ENCODE data around the gene OR4K1. TPM values are rescaled to one million over a fixed set of nuclear protein-coding genes. Genes with fewer than 3 reads are reported as not detected.
"Not testable (repeated sequence)": the region's sequence is repeated elsewhere in the genome, so short reads cannot be mapped to it uniquely, and the experiment has no call there.

OR4K1 gene
- total RNA-seq, 5 donors from 2014 or later (not counting 1 experiment from before 2014, with no cell fraction given), result not detected

DNA sequence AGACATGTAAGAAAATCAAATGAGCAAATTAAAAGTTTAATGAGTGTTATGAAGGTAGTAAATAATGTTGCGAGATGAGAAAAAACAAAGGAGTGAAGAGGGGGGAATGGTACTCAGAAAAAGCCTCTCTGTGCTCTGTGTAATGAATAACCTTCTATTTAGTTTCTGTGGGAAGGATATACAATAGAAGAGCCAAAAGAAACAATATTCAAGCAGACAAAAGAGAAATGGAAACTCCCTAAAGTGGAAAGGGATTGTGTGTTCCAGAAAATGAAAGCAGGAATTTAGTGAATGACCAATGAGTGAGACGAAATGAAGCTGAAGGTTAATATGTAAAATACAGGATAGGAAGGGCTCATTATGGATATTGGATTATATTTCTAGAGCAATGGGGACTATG, 18.5 kb downstream of the OR4K1 start:
- Mint-ChIP-seq H3K27ac (no peak overlapping the region), H3K4me1 (peaks cover 0 to 4% (median 0%) of the 10 kb centered on the region in 3 donors), H3K9me3 (peaks cover 0 to 7% (median 3%) of the 10 kb centered on the region in 3 donors), H3K27me3 (no peaks in the 10 kb centered on the region), H3K4me3 (no peak overlapping the region), H3K36me3 (no peaks in the 10 kb centered on the region)
- CTCF ChIA-PET, result no interaction called here
- ATAC-seq (replicated peaks in 1 of 4), result no peak
- 83% methylated on average over 2 of the region's 2 CpGs for WGBS (ENCODE audit: insufficient coverage)
- POLR2A ChIA-PET, result no interaction called here
- no peaks in the 10 kb centered on the region for H3K27me3 ChIP-seq (replicated peaks in 1 of 2; ENCODE audit: control insufficient read depth in 2 of 2, extremely low read depth in 1 of 2, insufficient read depth in 2 of 2, low read length in 1 of 2)
- no peaks in the 10 kb centered on the region for H3K9me3 ChIP-seq
- H3K36me3 ChIP-seq (ENCODE audit: control insufficient read depth in 2 of 2, extremely low read depth in 1 of 2, insufficient read depth in 1 of 2, low read length in 1 of 2), result no peaks in the 10 kb centered on the region
- H3K4me3 ChIP-seq (ENCODE audit: control insufficient read depth in 1 of 2, extremely low read depth in 1 of 2, low read length in 1 of 2), result no peak overlapping the region
- no peaks in the 10 kb centered on the region for H3K4me1 ChIP-seq (ENCODE audit: control insufficient read depth in 1 of 2, extremely low read depth in 1 of 2, insufficient read depth in 2 of 2, low read length in 2 of 2)
- DNase-seq, result no peak
- H3K27ac ChIP-seq (ENCODE audit: low read length), result no peak overlapping the region

DNA sequence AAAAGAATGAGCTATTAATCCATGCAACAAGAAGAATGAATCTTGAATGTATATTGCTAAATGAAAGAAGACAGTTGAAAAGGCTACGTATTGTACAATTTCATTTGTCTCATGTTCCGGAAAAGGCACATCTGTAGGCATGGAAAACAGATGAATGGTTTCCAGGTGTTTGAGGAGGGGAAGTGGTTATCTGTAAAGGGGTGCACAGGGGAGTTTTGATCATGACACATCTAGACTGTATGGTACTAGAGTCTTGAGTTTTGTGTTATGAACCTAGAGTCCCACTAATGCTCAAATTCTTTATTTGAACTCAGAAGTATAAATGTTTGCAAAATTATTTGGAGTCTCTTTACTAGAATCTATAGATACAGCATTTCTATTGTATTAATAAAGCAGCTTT, 39.0 kb downstream of the OR4K1 start:
- H3K36me3 Mint-ChIP-seq; H3K4me1 ChIP-seq (ENCODE audit: control insufficient read depth in 1 of 2, extremely low read depth in 1 of 2, insufficient read depth in 2 of 2, low read length in 2 of 2); H3K27me3 ChIP-seq (replicated peaks in 1 of 2; ENCODE audit: control insufficient read depth in 2 of 2, extremely low read depth in 1 of 2, insufficient read depth in 2 of 2, low read length in 1 of 2); CTCF ChIA-PET; H3K9me3 ChIP-seq; DNase-seq; H3K36me3 ChIP-seq (ENCODE audit: control insufficient read depth in 2 of 2, extremely low read depth in 1 of 2, insufficient read depth in 1 of 2, low read length in 1 of 2); H3K4me3 ChIP-seq (ENCODE audit: control insufficient read depth in 1 of 2, extremely low read depth in 1 of 2, low read length in 1 of 2); H3K9me3 Mint-ChIP-seq; H3K27ac ChIP-seq (ENCODE audit: low read length); H3K27ac Mint-ChIP-seq; POLR2A ChIA-PET; H3K4me3 Mint-ChIP-seq; H3K27me3 Mint-ChIP-seq: not testable (repeated sequence)
- peak in 1 of 4 experiments; percentile 42 for ATAC-seq (replicated peaks in 1 of 4)
- WGBS (ENCODE audit: insufficient coverage), result 64% methylated on average over 2 of the region's 2 CpGs
- H3K4me1 Mint-ChIP-seq, result peaks cover 31 to 37% (median 31%) of the 10 kb centered on the region in 3 donors

DNA sequence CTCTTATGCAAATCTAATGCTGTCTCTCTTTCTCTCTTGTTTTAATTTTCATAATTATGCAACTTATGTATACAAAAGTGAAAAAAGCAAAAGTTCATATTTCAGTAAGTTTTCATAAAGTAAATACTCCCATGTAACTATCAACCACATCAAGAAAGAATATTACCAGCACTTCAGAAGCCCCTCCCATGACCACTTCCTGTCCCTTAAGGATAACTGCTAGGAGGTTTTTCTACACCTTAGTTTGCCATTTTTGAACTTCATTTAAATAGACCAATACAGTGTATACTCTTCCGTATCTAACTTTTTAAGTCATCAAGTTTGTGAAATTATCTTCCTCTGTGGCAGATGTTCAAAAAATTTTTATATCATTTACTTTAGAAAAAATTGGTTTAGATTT, 44.1 kb downstream of the OR4K1 start:
- peak overlapping the region in 2 of 3 donors; percentile 21 to 27 for H3K4me3 Mint-ChIP-seq

DNA sequence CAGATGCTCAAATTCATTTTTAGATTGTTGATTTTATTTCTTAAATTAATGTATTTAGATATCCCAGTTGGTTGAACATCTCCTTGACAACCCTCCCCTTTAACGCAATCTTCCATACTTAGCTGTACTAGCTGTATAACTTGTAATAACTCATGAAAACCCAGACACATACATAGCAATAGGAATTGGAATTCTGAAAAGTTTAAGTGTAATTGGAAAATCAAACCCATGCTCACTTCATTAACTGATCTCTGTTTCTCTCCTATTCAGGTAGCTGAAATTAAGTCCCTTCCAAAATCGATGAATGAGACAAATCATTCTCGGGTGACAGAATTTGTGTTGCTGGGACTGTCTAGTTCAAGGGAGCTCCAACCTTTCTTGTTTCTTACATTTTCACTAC, 44.6 kb downstream of the OR4K1 start, which contains the start of gene OR4K15:
Gene OR4K15 (plus strand): TSS at position 301 of the 400 bp plus-strand sequence. CDS start 0 bp downstream, at position 301.
- CTCF ChIA-PET, result no interaction called here
- H3K4me1 Mint-ChIP-seq, result peaks cover 38 to 41% (median 39%) of the 10 kb centered on the region in 3 donors
- H3K36me3 Mint-ChIP-seq, result peaks cover 4% of the 10 kb centered on the region
- Histone ChIP-seq H3K9me3 (no peaks in the 10 kb centered on the region), H3K4me3 (ENCODE audit: control insufficient read depth in 1 of 2, extremely low read depth in 1 of 2, low read length in 1 of 2) (no peak within 1 kb of the TSS), H3K27ac (ENCODE audit: low read length) (no peak within 1 kb of the TSS), H3K36me3 (ENCODE audit: control insufficient read depth in 2 of 2, extremely low read depth in 1 of 2, insufficient read depth in 1 of 2, low read length in 1 of 2) (no peaks in the 10 kb centered on the region), H3K27me3 (replicated peaks in 1 of 2; ENCODE audit: control insufficient read depth in 2 of 2, extremely low read depth in 1 of 2, insufficient read depth in 2 of 2, low read length in 1 of 2) (no peaks in the 10 kb centered on the region), H3K4me1 (ENCODE audit: control insufficient read depth in 1 of 2, extremely low read depth in 1 of 2, insufficient read depth in 2 of 2, low read length in 2 of 2) (no peaks in the 10 kb centered on the region)
- H3K4me3 Mint-ChIP-seq, result peak within 1 kb of the TSS in 2 of 3 donors; percentile 21 to 27
- H3K27me3 Mint-ChIP-seq, result no peaks in the 10 kb centered on the region
- POLR2A ChIA-PET, result no interaction called here
- WGBS (ENCODE audit: insufficient coverage), result no CpG with 5 or more reads among the region's 3 CpGs
- H3K9me3 Mint-ChIP-seq, result peaks cover 7 to 12% (median 9%) of the 10 kb centered on the region in 3 donors
- H3K27ac Mint-ChIP-seq, result peak within 1 kb of the TSS; percentile 73 to 87
- ATAC-seq (replicated peaks in 1 of 4) (no peak), DNase-seq (no peak)

More for the DNA sequence above, 44.1 kb downstream of the OR4K1 start:
- ChIA-PET CTCF (no interaction called here), POLR2A (no interaction called here)
- Mint-ChIP-seq H3K36me3 (peaks cover 4% of the 10 kb centered on the region), H3K4me1 (peaks cover 38 to 44% (median 39%) of the 10 kb centered on the region in 3 donors), H3K9me3 (peaks cover 7 to 9% (median 7%) of the 10 kb centered on the region in 3 donors), H3K27me3 (no peaks in the 10 kb centered on the region), H3K27ac (peak overlapping the region; percentile 73 to 87)
- Histone ChIP-seq H3K4me1 (ENCODE audit: control insufficient read depth in 1 of 2, extremely low read depth in 1 of 2, insufficient read depth in 2 of 2, low read length in 2 of 2) (no peaks in the 10 kb centered on the region), H3K9me3 (no peaks in the 10 kb centered on the region), H3K27me3 (replicated peaks in 1 of 2; ENCODE audit: control insufficient read depth in 2 of 2, extremely low read depth in 1 of 2, insufficient read depth in 2 of 2, low read length in 1 of 2) (no peaks in the 10 kb centered on the region), H3K27ac (ENCODE audit: low read length) (no peak overlapping the region), H3K4me3 (ENCODE audit: control insufficient read depth in 1 of 2, extremely low read depth in 1 of 2, low read length in 1 of 2) (no peak overlapping the region), H3K36me3 (ENCODE audit: control insufficient read depth in 2 of 2, extremely low read depth in 1 of 2, insufficient read depth in 1 of 2, low read length in 1 of 2) (no peaks in the 10 kb centered on the region)
- peak; percentile 95 to 99 (median 98) for ATAC-seq (replicated peaks in 1 of 4)
- DNase-seq, result peak in 31 of 35 experiments; percentile 1 to 62 (median 27)
- WGBS (ENCODE audit: insufficient coverage), result no CpG with 5 or more reads among the region's 1 CpG

Other genes starting within 250 kb of the OR4K1 start
- gene OR11H2, start 217.0 kb upstream of the OR4K1 start, total RNA-seq, result not detected
- not detected for gene OR4Q3, start 187.3 kb upstream of the OR4K1 start, total RNA-seq
- not detected for gene OR4M1, start 157.4 kb upstream of the OR4K1 start, total RNA-seq
- not detected for gene OR4N2, start 127.1 kb upstream of the OR4K1 start, total RNA-seq
- not detected for gene OR4K2, start 55.8 kb upstream of the OR4K1 start, total RNA-seq
- not detected for gene OR4K5, start 10.3 kb upstream of the OR4K1 start, total RNA-seq
- not detected for gene OR4K15, start 44.7 kb downstream of the OR4K1 start, total RNA-seq
- not detected for gene OR4Q2, start 71.2 kb downstream of the OR4K1 start, total RNA-seq
- gene OR4K14, start 88.4 kb downstream of the OR4K1 start, total RNA-seq, result not detected
- not detected for gene OR4K13, start 105.1 kb downstream of the OR4K1 start, total RNA-seq
- not detected for gene OR4L1, start 129.1 kb downstream of the OR4K1 start, total RNA-seq
- gene OR4K17, start 179.8 kb downstream of the OR4K1 start, total RNA-seq, result not detected
- gene OR4N5, start 207.9 kb downstream of the OR4K1 start, total RNA-seq, result not detected

Data from T-cell (primary cell).